GM19351 (cell line): ENCODE results near the gene SPECC1L.

Experiments
- ATAC-seq: cut with Tn5 transposase; IDR thresholded peaks from one replicate; pipeline ENCODE4 v1.9.1; 2021; ENCODE audit warnings: mild to moderate bottlenecking, moderate library complexity; ENCODE audit not compliant: unreplicated experiment

Gene SPECC1L

GRCh38 chr22:24393012-24393559 lies 122.5 kb downstream of the SPECC1L start:
- no peak for ATAC-seq

- no peak for ATAC-seq
These were observed 123.2 kb downstream of the SPECC1L start for GRCh38 chr22:24393848-24394247.

DNA sequence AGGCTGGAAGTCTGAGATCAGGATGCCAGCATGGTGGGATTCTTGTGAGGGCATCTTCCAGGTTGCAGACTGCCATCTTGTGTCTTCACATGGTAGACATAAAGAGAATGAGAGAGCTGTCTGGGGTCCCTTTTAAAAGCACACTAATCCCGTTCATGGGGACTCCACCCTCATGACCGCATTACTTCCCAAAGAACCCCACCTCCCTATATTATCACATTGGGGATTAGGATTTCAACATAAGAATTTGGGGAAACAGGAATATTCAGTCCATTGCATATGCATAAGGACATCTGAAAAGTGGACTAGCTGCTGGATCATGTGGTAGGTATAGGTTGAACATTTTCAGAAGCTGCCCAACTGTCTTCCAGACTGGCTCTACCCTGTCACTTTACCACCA lies 123.6 kb downstream of the SPECC1L start:
- ATAC-seq, result no peak

DNA sequence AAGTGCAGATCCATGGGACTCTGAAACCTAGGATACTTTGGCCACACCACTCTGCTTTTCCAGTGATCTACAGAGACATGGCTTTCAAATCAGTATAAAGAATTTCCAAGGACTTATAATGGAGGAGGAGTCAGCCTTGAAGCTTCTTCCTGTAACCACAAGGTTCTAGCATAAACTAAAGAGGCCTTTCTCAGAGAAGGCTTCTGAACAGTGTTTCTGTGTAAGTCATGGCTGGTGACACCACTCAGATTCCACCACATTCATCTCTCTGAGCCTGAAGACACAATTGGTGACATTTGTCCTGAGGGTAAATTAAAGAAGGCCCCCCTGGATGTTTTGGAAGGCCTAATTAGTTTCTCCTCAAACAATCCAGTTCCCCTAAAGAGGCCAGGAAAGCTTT lies 127.8 kb downstream of the SPECC1L start:
- no peak for ATAC-seq

DNA sequence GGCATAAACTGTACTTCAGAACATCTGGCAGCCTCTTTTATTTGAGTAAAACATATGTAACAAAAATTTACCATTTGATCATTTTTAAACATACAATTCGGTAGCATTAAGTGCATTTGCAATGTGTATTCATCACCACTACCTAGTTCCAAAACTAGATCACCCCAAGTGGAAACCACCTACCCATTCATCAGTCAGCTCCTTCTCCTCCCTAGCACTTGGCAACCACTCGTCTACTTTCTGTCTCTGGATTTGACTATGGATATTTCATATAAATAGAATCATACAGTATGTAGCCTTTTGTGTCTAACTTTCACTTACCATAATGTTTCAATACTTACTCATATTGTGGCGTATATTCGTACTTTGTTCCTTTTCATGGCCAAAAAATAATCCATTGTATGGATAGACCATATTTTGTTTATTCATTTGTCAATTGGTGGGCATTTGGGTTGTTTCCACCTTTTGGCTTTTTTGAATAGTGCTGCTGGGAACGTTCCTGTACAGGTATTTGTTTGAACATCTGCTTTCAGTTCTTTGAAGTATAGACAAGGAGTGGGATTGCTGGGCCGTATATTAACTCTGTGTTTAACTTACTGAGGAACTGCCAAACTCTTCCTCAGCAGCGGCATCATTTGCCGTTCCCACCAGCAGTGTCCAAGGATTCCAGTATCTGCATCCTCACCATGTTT lies 129.5 kb downstream of the SPECC1L start:
- ATAC-seq, result no peak

- no peak for ATAC-seq
These were observed 130.3 kb downstream of the SPECC1L start for GRCh38 chr22:24400726-24401596.

GRCh38 chr22:24401931-24402367 lies 131.3 kb downstream of the SPECC1L start:
- ATAC-seq, result no peak

GRCh38 chr22:24402460-24403192 lies 132.0 kb downstream of the SPECC1L start:
- ATAC-seq, result no peak

DNA sequence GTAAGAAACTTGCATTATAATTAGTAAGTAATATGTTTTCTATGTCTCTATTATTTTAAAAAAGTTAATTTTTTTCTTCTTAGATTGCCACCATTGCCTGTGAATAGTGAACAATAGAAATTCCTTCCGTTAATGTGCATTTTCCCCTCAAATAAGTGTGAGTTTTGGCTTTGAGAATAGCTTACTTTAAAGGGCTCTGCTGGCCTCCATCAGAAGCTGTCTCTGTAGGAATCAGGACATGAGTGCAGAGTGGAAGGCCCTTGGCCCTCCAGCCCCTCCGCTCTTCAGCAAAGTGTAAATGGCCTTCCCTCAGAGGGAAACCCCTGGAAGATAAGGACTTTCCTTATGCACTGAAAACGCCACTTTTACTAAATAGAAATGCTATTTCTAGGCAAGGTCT lies 132.7 kb downstream of the SPECC1L start:
- ATAC-seq, result no peak

DNA sequence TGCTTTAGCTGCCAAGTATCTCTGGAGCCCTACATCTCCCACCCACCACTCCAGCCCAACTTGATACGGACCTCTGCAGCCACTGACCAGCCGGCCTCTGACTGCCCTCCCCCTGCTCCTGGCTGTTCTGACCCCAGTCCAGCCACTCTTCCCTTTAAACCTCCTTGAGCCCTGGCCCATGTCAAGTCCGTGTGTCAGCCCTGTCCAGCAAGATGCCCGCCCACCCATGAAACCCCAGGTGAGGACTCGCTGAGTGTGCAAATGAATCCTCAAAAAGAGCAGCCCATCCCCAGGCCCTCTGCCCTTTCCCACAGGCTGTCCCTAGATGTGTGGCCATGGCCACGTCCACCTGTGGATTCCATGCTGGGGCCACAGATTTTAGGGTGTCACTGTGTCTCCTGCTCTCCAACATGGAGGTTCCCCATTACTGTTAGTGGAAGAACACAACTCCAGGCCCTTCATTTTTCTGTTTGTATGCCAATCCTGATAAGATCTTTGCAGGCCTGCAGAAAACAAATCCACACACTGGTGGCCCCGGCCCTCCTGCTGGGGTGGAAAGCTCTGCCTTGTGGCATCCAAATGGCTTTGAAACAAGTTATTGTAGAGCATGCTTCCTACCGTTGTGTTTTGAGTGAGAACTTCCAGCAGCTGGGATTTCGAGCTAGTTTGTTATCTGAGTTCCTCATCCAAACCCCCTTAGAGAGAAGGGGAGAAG lies 134.1 kb downstream of the SPECC1L start:
- no peak for ATAC-seq

DNA sequence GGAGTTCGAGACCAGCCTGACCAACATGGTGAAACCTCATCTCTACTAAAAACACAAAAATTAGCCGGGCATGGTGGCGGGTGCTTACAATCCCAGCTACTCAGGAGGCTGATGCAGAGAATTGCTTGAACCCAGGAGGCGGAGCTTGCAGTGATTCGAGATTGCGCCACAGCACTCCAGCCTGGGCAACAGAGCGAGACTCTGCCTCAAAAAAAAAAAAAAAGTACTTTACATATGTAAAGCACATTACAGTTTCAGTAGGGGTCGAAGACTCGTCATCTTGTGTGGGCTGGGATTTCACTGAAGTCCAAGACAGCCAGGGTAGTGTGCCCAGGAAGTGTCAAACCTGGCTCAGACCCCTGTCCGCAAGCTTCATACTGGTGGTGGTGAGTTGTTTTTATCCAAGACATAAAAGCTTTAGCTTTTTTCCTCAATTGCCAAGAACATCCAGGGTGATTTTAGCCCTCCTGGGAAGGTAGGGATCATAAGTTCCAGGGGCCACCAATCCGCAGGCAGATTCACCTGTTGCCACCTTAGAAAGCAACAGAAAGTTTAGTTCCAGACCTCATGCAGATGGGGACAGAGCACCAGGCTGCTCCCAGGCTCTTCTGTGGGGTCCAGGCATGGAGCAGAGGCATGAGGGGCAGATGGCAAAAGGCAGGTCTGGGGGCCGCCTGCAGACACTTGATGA lies 135.1 kb downstream of the SPECC1L start:
- ATAC-seq, result no peak

DNA sequence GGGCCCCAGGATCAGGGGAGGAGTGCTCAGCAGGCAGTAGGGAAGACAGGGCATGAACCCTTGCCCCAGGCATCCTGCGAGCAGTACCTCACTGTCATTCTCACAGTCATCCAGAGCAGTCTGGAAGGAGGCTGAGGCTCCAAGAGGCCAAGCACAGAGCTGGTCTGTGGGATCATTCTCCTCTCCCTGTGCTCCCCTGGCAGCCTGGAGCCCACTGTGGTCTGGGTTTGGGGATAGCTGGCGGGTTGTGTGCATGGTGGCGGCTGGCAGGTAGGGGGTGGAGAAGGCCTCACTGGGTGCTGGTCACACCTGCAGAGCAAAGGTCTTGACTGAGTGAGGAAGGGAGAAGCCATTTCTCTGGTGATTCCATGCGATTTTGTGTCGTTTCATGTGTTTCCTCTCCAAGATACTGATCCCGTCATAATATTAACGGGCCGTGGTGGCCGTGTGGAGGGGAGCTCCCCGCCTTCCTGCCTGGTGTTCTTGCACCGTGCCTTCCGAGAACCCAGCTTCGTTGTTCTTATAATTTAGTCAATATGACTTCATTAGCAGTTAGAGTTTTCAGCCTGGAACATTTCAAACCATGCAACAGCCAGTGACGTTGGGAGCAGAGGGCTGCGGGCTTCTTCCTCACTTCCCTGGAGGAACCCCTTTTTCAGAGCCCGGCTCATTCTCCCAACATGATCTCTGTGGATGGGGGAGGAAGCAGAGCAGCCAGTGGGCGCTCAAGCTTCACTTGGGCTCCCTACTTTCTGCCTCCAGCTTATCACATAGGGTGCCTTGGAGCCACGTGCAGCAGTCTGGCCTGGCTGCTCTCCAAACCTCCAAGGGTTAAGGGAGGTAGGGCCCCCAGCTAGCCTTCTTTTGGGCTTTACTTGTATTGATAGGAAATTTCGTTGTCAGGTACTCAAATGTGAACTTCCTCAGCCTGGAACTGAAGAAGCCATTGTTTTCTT lies 136.0 kb downstream of the SPECC1L start:
- ATAC-seq, result no peak

DNA sequence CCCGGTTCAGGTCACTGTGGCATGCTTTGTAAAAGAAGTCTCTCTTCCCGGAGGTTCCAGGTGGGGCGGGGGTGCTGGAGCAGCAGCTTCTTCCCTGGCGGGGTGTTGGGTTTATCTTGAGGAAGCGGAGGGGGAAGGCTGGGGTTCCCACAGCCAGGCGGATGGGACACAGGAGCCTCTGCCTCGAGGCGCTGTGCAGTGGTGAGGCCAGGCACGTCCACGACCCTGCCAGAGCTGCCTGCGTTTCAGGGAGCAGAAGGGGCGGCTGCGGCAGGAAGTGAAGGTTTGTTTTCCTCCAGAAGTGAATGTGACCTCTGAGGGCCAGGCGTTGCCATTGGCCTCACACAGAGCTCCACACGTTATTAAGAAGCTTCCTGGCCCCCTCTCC lies 136.6 kb downstream of the SPECC1L start:
- ATAC-seq, result no peak

GRCh38 chr22:24407884-24408283 lies 137.3 kb downstream of the SPECC1L start:
- no peak for ATAC-seq

DNA sequence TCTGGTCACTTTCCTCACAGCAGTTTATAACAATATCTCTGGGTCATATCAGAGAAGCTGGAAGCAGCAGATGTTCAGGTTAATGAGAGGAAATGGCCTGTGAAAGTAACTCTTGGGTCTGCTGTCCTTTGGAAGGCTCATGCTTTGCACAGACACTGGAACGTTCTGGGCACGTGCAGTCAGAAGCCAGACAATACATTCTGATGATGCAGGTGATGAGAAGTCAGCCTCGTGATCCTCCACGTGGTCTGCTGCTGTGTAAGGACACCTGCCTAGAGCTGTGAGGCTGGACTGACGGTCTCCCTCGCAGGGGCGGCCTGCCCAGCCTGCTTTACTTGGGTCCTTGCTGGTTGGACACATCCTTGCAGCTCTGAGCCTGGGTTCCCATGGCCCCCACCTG lies 138.0 kb downstream of the SPECC1L start:
- ATAC-seq, result no peak

- ATAC-seq, result no peak
These were observed 139.1 kb downstream of the SPECC1L start for GRCh38 chr22:24409707-24410106.

DNA sequence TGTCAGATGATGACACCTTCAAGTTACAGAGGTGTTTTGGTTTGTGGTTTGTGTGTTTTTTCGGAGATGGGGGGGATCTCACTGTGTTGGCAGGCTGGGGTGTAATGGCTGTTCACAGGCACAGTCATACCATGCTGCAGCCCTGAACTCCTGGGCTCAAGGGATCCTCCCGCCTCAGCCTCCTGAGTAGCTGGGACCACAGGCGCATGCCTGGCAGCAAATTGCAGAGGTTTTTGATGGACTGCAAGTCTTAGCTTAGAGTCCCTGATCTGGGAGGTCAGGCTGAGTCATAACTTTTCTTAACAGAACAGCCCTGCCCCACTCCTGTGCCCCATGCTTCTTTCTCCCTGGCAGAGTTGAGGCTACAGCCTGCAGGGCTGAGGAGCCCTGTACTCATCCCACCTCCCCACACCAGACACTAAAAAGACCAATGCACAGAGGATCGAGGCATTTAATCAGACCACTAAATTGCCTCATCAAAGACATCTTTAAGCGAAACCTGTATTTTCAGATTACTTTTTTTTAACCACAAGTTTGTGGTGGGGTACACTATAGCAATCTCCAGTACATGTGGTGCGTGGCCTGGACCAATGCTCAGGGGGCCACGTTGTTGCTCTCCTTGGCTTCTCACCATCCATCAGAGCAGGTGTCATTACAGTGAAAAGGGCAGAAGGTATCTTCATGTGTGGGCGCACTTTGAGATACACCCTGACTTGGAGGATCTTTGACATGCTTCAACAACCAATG lies 139.7 kb downstream of the SPECC1L start:
- ATAC-seq, result no peak
